ENCODE measurements around the gene ADAM22.

DNA sequence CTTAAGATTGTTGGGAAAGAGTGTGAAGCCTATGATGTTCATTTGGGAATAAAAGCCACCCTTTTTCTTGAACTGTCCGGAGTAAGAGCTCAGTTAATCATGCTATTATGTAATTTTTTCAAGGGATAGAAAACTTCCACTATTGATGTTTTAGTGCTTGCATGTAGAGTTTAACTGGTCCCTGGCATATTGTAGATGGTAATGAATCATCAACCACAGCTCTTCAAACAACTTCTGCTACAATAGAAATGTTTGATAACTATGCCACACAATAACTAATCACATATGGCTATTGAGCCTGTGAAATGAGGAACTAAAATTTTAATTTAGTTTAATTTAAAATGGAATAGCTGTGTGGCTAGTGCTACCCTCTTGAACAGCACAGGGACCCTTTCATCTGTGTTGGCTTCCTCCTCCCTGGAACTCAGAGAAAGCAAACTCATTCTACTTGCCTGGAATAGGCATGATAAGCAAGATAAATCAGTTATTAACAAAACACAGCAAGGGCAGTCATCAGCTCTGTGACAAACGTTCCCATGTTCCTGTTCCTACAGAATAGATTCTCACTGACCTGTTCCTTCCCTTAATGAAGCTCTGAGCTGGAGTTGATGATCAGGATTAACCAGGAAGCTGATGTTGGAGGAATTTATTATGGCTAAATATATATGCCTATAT, 290.7 kb downstream of the ADAM22 start:
- TF ChIP-seq POLR2AphosphoS5 (IDR thresholded peaks at IDR 0.05; ENCODE audit: low read depth, low read length) (no peak), JUND (IDR thresholded peaks at IDR 0.05) (0 out of 2 replicates have a peak, but pooled peaks have one; percentile 14), MXI1 (IDR thresholded peaks at IDR 0.05; ENCODE audit: low read depth, low read length) (no peak), FOXM1 (IDR thresholded peaks at IDR 0.05; ENCODE audit: low read depth) (no peak), GABPA (IDR thresholded peaks at IDR 0.05; ENCODE audit: low read depth) (no peak), RAD21 (IDR thresholded peaks at IDR 0.05; ENCODE audit: low read length) (no peak), YY1 (IDR thresholded peaks at IDR 0.05; ENCODE audit: low read depth) (no peak), RCOR1 (IDR thresholded peaks at IDR 0.05; ENCODE audit: low read length) (no peak), SMC3 (IDR thresholded peaks at IDR 0.05; ENCODE audit: low read depth, low read length) (no peak)
- TF ChIP-seq, protein P1, sequence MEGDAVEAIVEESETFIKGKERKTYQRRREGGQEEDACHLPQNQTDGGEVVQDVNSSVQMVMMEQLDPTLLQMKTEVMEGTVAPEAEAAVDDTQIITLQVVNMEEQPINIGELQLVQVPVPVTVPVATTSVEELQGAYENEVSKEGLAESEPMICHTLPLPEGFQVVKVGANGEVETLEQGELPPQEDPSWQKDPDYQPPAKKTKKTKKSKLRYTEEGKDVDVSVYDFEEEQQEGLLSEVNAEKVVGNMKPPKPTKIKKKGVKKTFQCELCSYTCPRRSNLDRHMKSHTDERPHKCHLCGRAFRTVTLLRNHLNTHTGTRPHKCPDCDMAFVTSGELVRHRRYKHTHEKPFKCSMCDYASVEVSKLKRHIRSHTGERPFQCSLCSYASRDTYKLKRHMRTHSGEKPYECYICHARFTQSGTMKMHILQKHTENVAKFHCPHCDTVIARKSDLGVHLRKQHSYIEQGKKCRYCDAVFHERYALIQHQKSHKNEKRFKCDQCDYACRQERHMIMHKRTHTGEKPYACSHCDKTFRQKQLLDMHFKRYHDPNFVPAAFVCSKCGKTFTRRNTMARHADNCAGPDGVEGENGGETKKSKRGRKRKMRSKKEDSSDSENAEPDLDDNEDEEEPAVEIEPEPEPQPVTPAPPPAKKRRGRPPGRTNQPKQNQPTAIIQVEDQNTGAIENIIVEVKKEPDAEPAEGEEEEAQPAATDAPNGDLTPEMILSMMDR (IDR thresholded peaks at IDR 0.05): no peak
- TF ChIP-seq, protein P2, sequence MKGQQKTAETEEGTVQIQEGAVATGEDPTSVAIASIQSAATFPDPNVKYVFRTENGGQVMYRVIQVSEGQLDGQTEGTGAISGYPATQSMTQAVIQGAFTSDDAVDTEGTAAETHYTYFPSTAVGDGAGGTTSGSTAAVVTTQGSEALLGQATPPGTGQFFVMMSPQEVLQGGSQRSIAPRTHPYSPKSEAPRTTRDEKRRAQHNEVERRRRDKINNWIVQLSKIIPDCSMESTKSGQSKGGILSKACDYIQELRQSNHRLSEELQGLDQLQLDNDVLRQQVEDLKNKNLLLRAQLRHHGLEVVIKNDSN (IDR thresholded peaks at IDR 0.05; ENCODE audit: borderline replicate concordance, low read depth): no peak
- TF ChIP-seq, protein P3, sequence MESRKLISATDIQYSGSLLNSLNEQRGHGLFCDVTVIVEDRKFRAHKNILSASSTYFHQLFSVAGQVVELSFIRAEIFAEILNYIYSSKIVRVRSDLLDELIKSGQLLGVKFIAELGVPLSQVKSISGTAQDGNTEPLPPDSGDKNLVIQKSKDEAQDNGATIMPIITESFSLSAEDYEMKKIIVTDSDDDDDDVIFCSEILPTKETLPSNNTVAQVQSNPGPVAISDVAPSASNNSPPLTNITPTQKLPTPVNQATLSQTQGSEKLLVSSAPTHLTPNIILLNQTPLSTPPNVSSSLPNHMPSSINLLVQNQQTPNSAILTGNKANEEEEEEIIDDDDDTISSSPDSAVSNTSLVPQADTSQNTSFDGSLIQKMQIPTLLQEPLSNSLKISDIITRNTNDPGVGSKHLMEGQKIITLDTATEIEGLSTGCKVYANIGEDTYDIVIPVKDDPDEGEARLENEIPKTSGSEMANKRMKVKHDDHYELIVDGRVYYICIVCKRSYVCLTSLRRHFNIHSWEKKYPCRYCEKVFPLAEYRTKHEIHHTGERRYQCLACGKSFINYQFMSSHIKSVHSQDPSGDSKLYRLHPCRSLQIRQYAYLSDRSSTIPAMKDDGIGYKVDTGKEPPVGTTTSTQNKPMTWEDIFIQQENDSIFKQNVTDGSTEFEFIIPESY (IDR thresholded peaks at IDR 0.05; ENCODE audit: borderline replicate concordance, low read depth): no peak
- TF ChIP-seq, protein P4, sequence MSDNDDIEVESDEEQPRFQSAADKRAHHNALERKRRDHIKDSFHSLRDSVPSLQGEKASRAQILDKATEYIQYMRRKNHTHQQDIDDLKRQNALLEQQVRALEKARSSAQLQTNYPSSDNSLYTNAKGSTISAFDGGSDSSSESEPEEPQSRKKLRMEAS (IDR thresholded peaks at IDR 0.05; ENCODE audit: low read depth): no peak
- TF ChIP-seq, protein P5, sequence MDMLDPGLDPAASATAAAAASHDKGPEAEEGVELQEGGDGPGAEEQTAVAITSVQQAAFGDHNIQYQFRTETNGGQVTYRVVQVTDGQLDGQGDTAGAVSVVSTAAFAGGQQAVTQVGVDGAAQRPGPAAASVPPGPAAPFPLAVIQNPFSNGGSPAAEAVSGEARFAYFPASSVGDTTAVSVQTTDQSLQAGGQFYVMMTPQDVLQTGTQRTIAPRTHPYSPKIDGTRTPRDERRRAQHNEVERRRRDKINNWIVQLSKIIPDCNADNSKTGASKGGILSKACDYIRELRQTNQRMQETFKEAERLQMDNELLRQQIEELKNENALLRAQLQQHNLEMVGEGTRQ (IDR thresholded peaks at IDR 0.05; ENCODE audit: borderline replicate concordance, low read depth, low read length): no peak

All from SK-N-SH (cell line).